H1 (cell line): Measurements from ENCODE around the gene USP24. TPM values are rescaled to one million over a fixed set of nuclear protein-coding genes. Genes with fewer than 3 reads are reported as not detected.

Experiments used
- CTCF ChIA-PET: fragments of 300-600 bp; sonication (Branson Sonifier 250); formaldehyde crosslinking; loops from one replicate; lab custom pipeline; 2021; ENCODE audit not compliant: partially characterized antibody; lab: Charles Lee
- POLR2A ChIA-PET: fragments of 300-600 bp; sonication (Branson Sonifier 250); formaldehyde crosslinking; loops from one replicate; lab custom pipeline; 2021; ENCODE audit warnings: inconsistent platforms; ENCODE audit not compliant: partially characterized antibody; lab: Charles Lee
- DNase-seq, 2 experiments: peaks; one replicate each; pipeline versions ENCODE4 v3.0.0 to v3.0.0-alpha.2; 2010 to 2022; ENCODE audit warnings: low spot score in 2 of 2, low read depth in 1 of 2, mixed read lengths in 1 of 2
- FAIRE-seq: peaks from 2 replicates; lab custom pipeline; 2011; peaks lifted over from hg19 to GRCh38; lab: Jason Lieb, UNC
- H2AFZ ChIP-seq: 2 replicates; pipeline ENCODE4 v1.8.1; 2012; ENCODE audit warnings: low read length, inconsistent platforms
- H2AK5ac ChIP-seq: 2 replicates; pipeline ENCODE4 v1.6.1; 2013; ENCODE audit warnings: low read depth, low read length
- H2BK120ac ChIP-seq: replicated peaks from 2 replicates; pipeline ENCODE3; 2013; ENCODE audit warnings: low read depth, low read length, inconsistent platforms
- H2BK12ac ChIP-seq: 2 replicates; pipeline ENCODE4 v1.6.1; 2013; ENCODE audit warnings: low read depth, low read length
- H2BK15ac ChIP-seq: 2 replicates; pipeline ENCODE4 v1.6.1; 2013; ENCODE audit warnings: low read length
- H2BK20ac ChIP-seq: 2 replicates; pipeline ENCODE4 v1.6.1; 2013; ENCODE audit warnings: low read length
- H2BK5ac ChIP-seq: 2 replicates; pipeline ENCODE4 v1.6.1; 2013; ENCODE audit warnings: low read depth, low read length
- H3K14ac ChIP-seq: 2 replicates; pipeline ENCODE4 v1.6.1; 2013; ENCODE audit warnings: inconsistent platforms; ENCODE audit not compliant: insufficient read length
- H3K18ac ChIP-seq: 2 replicates; pipeline ENCODE4 v1.6.1; 2013; ENCODE audit warnings: low read length; ENCODE audit errors: extremely low read depth
- H3K23ac ChIP-seq: 2 replicates; pipeline ENCODE4 v1.6.1; 2013; ENCODE audit warnings: inconsistent platforms; ENCODE audit not compliant: insufficient read length
- H3K23me2 ChIP-seq: 2 replicates; pipeline ENCODE4 v1.6.1; 2013; ENCODE audit warnings: low read depth, low read length
- H3K27ac ChIP-seq: 2 replicates; pipeline ENCODE4 v1.6.1; 2011; ENCODE audit warnings: low read depth, low read length, inconsistent platforms
- H3K27me3 ChIP-seq, 4 experiments: replicated peaks in 1 of 4; 1 replicate in 1 of 4; 2 replicates in 3 of 4; pipeline versions ENCODE4 v1.6.1 to v1.8.1; 2011 to 2013; ENCODE audit warnings: low read length in 3 of 4, mild to moderate bottlenecking in 3 of 4, inconsistent platforms in 2 of 4, mixed read lengths in 2 of 4, moderate library complexity in 1 of 4; ENCODE audit not compliant: control insufficient read depth in 3 of 4, insufficient read depth in 3 of 4; ENCODE audit errors: extremely low read depth in 1 of 4
- H3K36me3 ChIP-seq, 4 experiments: 2 replicates each; pipeline versions ENCODE4 v1.6.1 to v1.8.1; 2011 to 2013; ENCODE audit warnings: mild to moderate bottlenecking in 4 of 4, low read length in 3 of 4, moderate library complexity in 2 of 4, control low read depth in 1 of 4, inconsistent platforms in 1 of 4; ENCODE audit not compliant: insufficient read depth in 4 of 4, control insufficient read depth in 2 of 4
- H3K4ac ChIP-seq: replicated peaks from 2 replicates; pipeline ENCODE3; 2013; ENCODE audit warnings: low read length, low read depth, mixed read lengths, inconsistent platforms; ENCODE audit not compliant: insufficient read length
- H3K4me1 ChIP-seq, 4 experiments: replicated peaks in 1 of 4; 1 replicate in 1 of 4; 2 replicates in 3 of 4; pipeline versions ENCODE4 v1.6.1 to v1.8.1; 2011 to 2013; ENCODE audit warnings: low read length in 3 of 4, inconsistent platforms in 2 of 4, mixed read lengths in 1 of 4; ENCODE audit not compliant: insufficient read depth in 4 of 4, control insufficient read depth in 3 of 4
- H3K4me2 ChIP-seq, 2 experiments: 2 replicates each; pipeline versions ENCODE4 v1.6.1 to v1.8.1; 2011 to 2013; ENCODE audit warnings: low read depth in 2 of 2, low read length in 2 of 2, control low read depth in 1 of 2, inconsistent platforms in 1 of 2, mild to moderate bottlenecking in 1 of 2; ENCODE audit not compliant: insufficient read depth in 1 of 2
- H3K4me3 ChIP-seq, 4 experiments: fragments of 200-600, 300-600 bp in 1 of 4; sonication (generic), shearing (Covaris generic), sonication (Bioruptor Twin) in 1 of 4; 2 replicates each; pipeline versions ENCODE4 v1.5.1 to v1.8.1; 2011 to 2016; ENCODE audit warnings: low read length in 4 of 4, low read depth in 3 of 4, control low read depth in 2 of 4, inconsistent platforms in 2 of 4, mild to moderate bottlenecking in 2 of 4, mixed read lengths in 1 of 4, moderate library complexity in 1 of 4; ENCODE audit not compliant: insufficient read depth in 2 of 4; ENCODE audit errors: extremely low read depth in 1 of 4
- H3K56ac ChIP-seq: replicated peaks from 2 replicates; pipeline ENCODE3; 2013; ENCODE audit warnings: low read depth, mild to moderate bottlenecking, mixed read lengths, low read length, inconsistent platforms; ENCODE audit not compliant: insufficient read length
- H3K79me1 ChIP-seq: 2 replicates; pipeline ENCODE4 v1.6.1; 2013; ENCODE audit warnings: low read depth, low read length, control low read depth
- H3K79me2 ChIP-seq, 2 experiments: 2 replicates each; pipeline versions ENCODE4 v1.6.1 to v1.8.1; 2012 to 2013; ENCODE audit warnings: low read length in 2 of 2, mild to moderate bottlenecking in 2 of 2, inconsistent platforms in 1 of 2; ENCODE audit not compliant: insufficient read depth in 2 of 2, control insufficient read depth in 1 of 2
- H3K9ac ChIP-seq, 4 experiments: replicated peaks in 1 of 4; 1 replicate in 1 of 4; 2 replicates in 3 of 4; pipeline versions ENCODE4 v1.6.1 to v1.8.1; 2011 to 2013; ENCODE audit warnings: low read depth in 3 of 4, low read length in 3 of 4, control low read depth in 2 of 4, mild to moderate bottlenecking in 2 of 4, moderate library complexity in 2 of 4, inconsistent platforms in 1 of 4; ENCODE audit errors: extremely low read depth in 1 of 4
- H3K9me3 ChIP-seq, 2 experiments: 2 replicates each; pipeline versions ENCODE4 v1.6.1 to v1.8.1; 2012 to 2013; ENCODE audit warnings: mild to moderate bottlenecking in 2 of 2, moderate library complexity in 2 of 2, control low read depth in 1 of 2, inconsistent platforms in 1 of 2, low read depth in 1 of 2, low read length in 1 of 2, mixed read lengths in 1 of 2; ENCODE audit not compliant: insufficient read depth in 2 of 2
- H4K20me1 ChIP-seq, 2 experiments: replicated peaks in 1 of 2; 2 replicates each; pipeline versions ENCODE3 to v1.8.1; 2011 to 2013; ENCODE audit warnings: inconsistent platforms in 2 of 2, low read length in 2 of 2, mild to moderate bottlenecking in 1 of 2; ENCODE audit not compliant: insufficient read depth in 2 of 2, control insufficient read depth in 1 of 2
- H4K5ac ChIP-seq: 2 replicates; pipeline ENCODE4 v1.6.1; 2013; ENCODE audit warnings: low read length, low read depth, mixed read lengths, inconsistent platforms; ENCODE audit not compliant: insufficient read length
- H4K8ac ChIP-seq: 2 replicates; pipeline ENCODE4 v1.8.0; 2013; ENCODE audit warnings: mild to moderate bottlenecking, moderate library complexity, low read length, inconsistent platforms; ENCODE audit not compliant: insufficient read depth; ENCODE audit errors: extremely low read depth
- H4K91ac ChIP-seq: replicated peaks from 2 replicates; pipeline ENCODE3; 2013; ENCODE audit warnings: low read length, mixed read lengths, inconsistent platforms; ENCODE audit not compliant: insufficient read length
- CTBP2 ChIP-seq: IDR thresholded peaks from 2 replicates; pipeline ENCODE4 v1.7.0; 2011; ENCODE audit warnings: borderline replicate concordance, mild to moderate bottlenecking, moderate library complexity, mixed read lengths, low read length; ENCODE audit not compliant: insufficient read depth, insufficient read length
- MAX ChIP-seq: IDR thresholded peaks from 2 replicates; pipeline ENCODE4 v1.6.1; 2012; ENCODE audit warnings: inconsistent platforms
- WGBS, 2 experiments: shearing (Covaris generic) in 1 of 2; methylation state at CpG; one replicate each; pipeline versions ENCODE4 v1.1.6 to v1.1.7; 2013 to 2015; ENCODE audit warnings: low lambda C conversion rate in 2 of 2, mixed read lengths in 2 of 2, inconsistent platforms in 1 of 2, low coverage in 1 of 2, missing lambda C conversion rate in 1 of 2; ENCODE audit not compliant: insufficient replicate concordance in 2 of 2, insufficient coverage in 1 of 2, insufficient read length in 1 of 2; ENCODE audit errors: extremely low coverage in 1 of 2, missing lambda C conversion rate in 1 of 2; 5-methylcytosine and 5-hydroxymethylcytosine counted together
- polyA plus RNA-seq, 7 experiments: library from polyadenylated mRNA; depleted of rRNA in 3 of 7; stranded (reverse) in 5 of 7; unstranded in 2 of 7; fragments of >200 nt in 5 of 7; fragments of 200-250 nt in 2 of 7; gene quantifications; 1 replicate in 5 of 7; 2 replicates in 1 of 7; 4 replicates in 1 of 7; pipeline versions ENCODE4 v1.2.1 to v1.2.3, GENCODE V29; 2011 to 2013; ENCODE audit warnings: missing spikeins in 2 of 7, mixed read lengths in 2 of 7
- total RNA-seq: library from RNA; stranded (reverse); fragmentation: NEBNext Ultra II Directional; extraction: Animal tissue kit (Norgen Biotek cat#: 25700); gene quantifications from 2 replicates; pipeline ENCODE4 v1.2.1, GENCODE V29; 2021

USP24 gene
- total and polyA plus RNA-seq, 2 of the 8 experiments (the other 6 are each of a cell fraction or from before 2014, with no cell fraction given), result 11.1 to 34.6 TPM

GRCh38 chr1:55038974-55039341 lies 176.2 kb downstream of the USP24 start:
- Histone ChIP-seq H3K27ac (no peak overlapping the region), H2BK20ac (no peak overlapping the region), H4K91ac (no peak overlapping the region), H3K56ac (no peak overlapping the region), H2AK5ac (no peak overlapping the region), H3K23ac (no peak overlapping the region), H3K9me3 (no peaks in the 10 kb centered on the region), H2BK120ac (no peak overlapping the region), H3K79me2 (peaks cover 6 to 16% of the 10 kb centered on the region in 2 experiments; a peak in 2 of 4 replicates), H2BK12ac (peak overlapping the region; percentile 95; the same call in 1 of the 2 replicates), H3K18ac (peak overlapping the region; percentile 96; the same call in 1 of the 2 replicates), H2BK5ac (0 out of 2 replicates have a peak overlapping the region, but pooled peaks have one; percentile 37), H2BK15ac (no peak overlapping the region), H3K9ac (no peak overlapping the region; a peak in 2 of 7 replicates), H3K4me3 (peak overlapping the region; percentile 48 to 65 (median 56); a peak in 6 of 8 replicates), H3K14ac (no peak overlapping the region), H4K20me1 (peaks cover 0 to 12% of the 10 kb centered on the region in 2 experiments), H4K8ac (no peak overlapping the region), H3K4me2 (peak overlapping the region; percentile 89 to 99), H3K79me1 (no peaks in the 10 kb centered on the region; the same call in none of the 2 replicates), H3K4me1 (peaks cover 0 to 13% (median 9%) of the 10 kb centered on the region in 4 experiments; a peak in 6 of 7 replicates), H3K27me3 (peaks cover 9 to 39% (median 37%) of the 10 kb centered on the region in 4 experiments), H3K36me3 (peaks cover 0 to 3% (median 0%) of the 10 kb centered on the region in 4 experiments; a peak in 1 of 8 replicates), H2AFZ (peak overlapping the region; percentile 77; the same call in 1 of the 2 replicates), H3K4ac (no peak overlapping the region), H3K23me2 (peaks cover 13% of the 10 kb centered on the region; the same call in 1 of the 2 replicates), H4K5ac (no peak overlapping the region)
- WGBS, 2 experiments, result 30% methylated on average over 9 of the region's 9 CpGs; no CpG with 5 or more reads in 1 of the 2 experiments
- FAIRE-seq (no peak), DNase-seq (no peak)
- TF ChIP-seq CTBP2, result peak; percentile 7
- TF ChIP-seq MAX, result no peak
- ChIA-PET CTCF (interaction anchor here (0.9 to 1.9 kb wide), 8 partner anchors 10 to 229 kb away, joined by 3 to 9 read pairs (median 4); no protein-coding TSS in a partner anchor), POLR2A (interaction anchor here (1.4 kb wide), 1 partner anchor 10 kb away, joined by 5 read pairs; no protein-coding TSS in a partner anchor)
